CD1c-positive myeloid dendritic cell (primary cell): ENCODE results near the gene UNC80.
"Not testable (repeated sequence)": the region's sequence is repeated elsewhere in the genome, so short reads cannot be mapped to it uniquely, and the experiment has no call there.

Experiments used
- DNase-seq: peaks from one replicate; pipeline ENCODE4 v3.0.0-alpha.2; 2016; ENCODE audit errors: extremely low spot score

Gene UNC80, protein sequence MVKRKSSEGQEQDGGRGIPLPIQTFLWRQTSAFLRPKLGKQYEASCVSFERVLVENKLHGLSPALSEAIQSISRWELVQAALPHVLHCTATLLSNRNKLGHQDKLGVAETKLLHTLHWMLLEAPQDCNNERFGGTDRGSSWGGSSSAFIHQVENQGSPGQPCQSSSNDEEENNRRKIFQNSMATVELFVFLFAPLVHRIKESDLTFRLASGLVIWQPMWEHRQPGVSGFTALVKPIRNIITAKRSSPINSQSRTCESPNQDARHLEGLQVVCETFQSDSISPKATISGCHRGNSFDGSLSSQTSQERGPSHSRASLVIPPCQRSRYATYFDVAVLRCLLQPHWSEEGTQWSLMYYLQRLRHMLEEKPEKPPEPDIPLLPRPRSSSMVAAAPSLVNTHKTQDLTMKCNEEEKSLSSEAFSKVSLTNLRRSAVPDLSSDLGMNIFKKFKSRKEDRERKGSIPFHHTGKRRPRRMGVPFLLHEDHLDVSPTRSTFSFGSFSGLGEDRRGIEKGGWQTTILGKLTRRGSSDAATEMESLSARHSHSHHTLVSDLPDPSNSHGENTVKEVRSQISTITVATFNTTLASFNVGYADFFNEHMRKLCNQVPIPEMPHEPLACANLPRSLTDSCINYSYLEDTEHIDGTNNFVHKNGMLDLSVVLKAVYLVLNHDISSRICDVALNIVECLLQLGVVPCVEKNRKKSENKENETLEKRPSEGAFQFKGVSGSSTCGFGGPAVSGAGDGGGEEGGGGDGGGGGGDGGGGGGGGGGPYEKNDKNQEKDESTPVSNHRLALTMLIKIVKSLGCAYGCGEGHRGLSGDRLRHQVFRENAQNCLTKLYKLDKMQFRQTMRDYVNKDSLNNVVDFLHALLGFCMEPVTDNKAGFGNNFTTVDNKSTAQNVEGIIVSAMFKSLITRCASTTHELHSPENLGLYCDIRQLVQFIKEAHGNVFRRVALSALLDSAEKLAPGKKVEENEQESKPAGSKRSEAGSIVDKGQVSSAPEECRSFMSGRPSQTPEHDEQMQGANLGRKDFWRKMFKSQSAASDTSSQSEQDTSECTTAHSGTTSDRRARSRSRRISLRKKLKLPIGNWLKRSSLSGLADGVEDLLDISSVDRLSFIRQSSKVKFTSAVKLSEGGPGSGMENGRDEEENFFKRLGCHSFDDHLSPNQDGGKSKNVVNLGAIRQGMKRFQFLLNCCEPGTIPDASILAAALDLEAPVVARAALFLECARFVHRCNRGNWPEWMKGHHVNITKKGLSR (N-terminal part only)

DNA sequence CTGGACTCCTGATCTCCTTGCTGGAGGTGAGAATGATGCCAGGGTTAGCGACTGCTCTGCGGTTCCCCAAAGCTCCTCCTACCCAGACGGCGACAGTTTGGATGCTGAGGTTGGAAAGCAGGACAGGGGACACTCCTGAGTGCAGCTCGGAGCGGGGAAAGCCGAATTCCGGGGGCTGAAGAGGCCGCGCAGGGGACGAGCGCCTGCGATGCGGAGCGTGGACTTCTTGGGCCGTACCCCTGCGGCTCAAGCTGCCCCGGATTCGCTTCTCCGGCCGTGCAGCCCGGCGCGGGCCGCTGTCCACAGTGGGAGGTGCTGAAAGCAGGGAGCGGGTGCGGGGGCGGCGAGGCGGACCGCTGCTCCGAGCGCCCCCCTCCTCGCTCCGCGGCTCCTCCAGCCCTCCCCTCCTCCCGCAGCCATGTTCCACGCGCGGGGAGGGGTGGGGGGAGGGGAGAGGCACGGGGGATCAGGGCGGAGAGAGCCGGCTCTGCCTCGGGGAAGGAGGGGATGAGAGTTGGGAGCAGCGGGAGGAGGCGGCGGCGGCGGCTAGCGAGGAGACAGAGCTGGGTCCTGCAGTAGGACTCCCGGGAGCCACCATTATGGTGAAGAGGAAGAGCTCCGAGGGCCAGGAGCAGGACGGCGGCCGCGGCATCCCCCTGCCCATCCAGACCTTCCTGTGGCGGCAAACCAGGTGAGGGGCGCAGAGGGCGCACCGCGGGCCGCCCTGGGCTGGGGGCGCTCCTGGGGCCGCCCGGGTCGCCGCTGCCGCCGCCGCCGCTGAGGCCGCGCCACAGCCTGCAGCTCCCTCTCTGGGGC is at the start of gene UNC80:
Gene UNC80, plus strand, starts transcription at position 359 of the 816 bp plus-strand sequence. Its CDS starts 241 bp downstream, at position 600.
- peak; percentile 29 for DNase-seq

DNA sequence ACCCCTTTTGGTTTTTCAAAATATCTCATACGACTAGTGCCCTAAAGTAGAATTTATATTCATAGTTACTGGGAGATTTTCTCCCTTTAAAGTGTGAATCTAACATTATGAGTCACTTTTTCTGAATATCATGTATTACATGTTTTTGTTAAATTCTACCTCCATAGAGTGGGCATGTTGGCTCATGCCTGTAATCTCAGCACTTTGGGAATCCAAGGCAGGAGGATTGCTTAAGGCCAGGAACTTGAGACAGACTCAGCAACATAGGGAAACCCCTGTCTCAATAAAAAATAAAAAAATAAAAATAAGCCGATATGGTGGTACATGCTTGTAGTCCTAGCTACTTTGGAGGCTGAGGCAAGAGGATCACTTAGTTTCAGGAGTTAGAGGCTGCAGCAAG is 45.3 kb upstream of the UNC80 start:
- no peak for DNase-seq

DNA sequence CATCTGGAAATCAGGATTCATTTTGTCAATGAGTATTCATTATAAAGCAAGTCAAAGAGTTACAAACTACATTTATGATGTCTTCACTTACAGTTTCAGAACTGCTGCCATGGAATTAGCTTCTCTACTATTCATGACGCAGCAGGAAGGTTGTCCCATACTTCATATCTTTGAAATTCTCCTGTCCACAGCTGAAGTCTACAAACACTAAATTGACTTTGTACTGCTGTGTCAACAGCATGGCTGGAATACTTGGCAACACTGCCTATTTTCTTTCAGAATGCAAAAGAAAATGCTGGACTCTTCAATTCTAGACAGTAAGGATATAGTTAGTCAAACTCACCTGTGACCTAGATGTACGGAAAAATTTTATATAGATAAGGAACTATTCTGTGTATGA is 44.6 kb upstream of the UNC80 start:
- DNase-seq: no peak

DNA sequence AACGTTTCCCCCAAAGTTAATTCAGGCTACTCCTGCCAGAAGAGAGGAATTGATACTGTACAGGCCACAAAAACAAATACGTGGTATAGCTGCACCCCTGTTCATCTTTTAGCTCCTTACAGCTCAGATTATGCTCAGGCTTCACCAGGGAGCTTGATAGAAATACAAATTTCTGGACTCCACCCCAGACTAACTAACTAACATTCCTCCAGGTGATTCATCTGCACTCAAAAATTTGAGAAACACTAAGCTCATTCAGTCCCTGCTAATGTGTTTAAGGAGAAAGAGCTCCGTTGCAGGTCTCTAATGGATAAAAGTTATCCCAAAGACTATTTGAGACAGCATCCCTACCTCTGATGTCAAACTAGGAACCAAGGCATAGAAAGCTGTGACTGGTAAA is 36.8 kb upstream of the UNC80 start:
- DNase-seq: no peak

DNA sequence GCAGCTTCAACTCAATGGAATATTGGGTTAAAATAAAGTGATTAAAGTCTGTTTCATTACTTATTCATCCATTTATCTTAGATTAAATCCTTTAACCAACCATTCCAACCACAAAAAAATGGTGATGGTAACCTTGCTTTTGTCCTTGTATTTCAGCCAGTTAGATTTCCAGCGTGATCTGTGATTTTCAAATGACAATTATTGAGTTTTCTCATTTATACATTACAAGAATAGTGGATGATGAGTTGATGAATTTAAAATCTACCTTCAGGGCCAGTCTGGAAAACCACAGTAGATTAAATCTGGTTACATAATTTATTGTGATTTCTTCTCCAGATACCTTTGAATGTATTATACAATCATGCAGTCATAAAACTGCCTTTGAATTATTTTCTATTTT is 29.7 kb upstream of the UNC80 start:
- DNase-seq: no peak

DNA sequence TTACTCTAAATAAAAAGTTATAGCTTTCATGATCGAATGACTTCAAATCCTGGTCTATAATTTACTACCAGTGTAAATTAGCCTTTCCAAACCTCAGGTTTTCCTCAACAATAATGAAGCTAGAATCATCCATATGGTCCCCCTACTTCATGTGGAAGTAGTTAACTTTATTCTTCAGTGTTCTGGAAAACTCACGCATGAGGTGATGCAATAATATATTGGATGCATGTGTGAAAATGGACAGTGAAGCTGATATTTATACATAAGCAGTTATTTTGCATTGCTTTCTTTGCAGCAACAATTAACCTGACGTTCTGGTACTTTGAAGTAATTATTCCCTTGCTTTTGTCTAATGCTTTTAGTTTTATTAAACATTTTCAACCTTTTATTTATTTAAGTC is 18.6 kb upstream of the UNC80 start:
- no peak for DNase-seq

DNA sequence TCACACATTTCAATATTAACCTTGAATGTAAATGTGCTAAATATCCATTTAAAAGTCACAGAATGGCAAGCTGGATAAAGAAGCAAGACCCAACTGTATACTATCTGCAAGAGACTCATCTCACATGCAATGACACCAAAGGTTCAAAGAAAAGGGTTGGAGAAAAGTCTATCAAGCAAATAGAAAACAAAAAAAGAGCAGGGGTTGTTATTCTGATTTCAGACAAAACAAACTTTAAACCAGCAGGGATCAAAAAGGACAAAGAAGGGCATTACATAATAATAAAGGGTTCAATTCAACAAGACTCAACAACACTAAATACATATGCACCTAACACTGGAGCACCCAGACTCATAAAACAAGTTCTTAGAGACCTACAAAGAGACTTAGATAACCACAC is 14.5 kb upstream of the UNC80 start:
- DNase-seq: no peak

DNA sequence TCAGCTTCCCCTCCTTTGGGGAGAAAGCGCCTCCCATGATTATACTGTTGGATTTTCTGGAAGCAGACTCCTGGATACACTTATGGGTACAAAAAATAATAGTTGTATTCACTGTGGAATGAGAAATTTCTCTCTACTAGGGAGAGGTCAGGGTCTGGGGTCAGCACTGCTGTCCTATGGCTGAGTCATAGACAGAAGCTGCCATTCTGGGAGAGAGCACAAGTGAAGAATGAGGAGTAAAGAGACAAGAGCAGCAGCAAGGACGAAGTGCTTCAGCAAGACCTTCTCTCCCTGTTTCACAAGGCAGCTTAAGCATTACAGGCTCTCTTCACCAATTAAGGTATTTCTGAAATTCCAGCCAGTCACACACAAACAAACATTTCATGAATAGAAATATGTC is 10.1 kb upstream of the UNC80 start:
- DNase-seq: no peak

DNA sequence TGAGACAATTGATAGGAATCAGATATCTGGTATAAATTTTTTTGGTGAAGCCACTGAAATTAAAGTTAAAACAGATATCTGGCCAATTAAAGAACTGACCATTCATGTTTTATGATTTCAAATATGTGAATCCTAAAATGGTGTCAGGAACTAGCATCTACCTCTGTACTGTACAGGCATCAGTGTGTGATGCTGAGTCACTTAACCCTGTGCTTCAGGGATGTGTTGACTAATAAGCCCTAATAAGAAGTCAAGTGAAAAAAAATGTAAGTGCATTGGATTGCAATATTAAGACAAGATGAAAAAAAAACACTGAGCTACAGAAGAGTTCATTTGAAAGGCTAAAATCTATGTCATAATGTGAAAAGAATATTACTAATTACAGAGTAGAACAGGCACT is 9.1 kb upstream of the UNC80 start:
- DNase-seq: no peak

DNA sequence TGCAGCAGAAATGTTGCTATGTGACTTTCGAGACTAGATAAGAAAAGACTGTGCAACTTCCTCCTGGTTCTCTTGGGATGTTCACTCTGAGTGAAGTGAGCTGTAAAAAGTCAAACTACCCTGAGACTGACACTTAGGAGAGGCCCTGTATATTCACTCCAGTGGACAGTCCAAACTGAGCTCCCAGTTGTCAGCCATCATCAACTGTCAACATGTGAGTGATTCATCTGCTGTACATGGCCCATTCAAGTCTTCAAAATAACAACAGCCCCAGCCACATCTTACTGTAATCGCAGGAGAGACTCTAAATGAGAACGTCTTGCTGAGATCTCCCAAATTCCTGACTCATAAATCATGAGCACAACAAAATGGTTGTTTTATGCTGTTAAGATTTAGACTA is 8.5 kb upstream of the UNC80 start:
- no peak for DNase-seq

DNA sequence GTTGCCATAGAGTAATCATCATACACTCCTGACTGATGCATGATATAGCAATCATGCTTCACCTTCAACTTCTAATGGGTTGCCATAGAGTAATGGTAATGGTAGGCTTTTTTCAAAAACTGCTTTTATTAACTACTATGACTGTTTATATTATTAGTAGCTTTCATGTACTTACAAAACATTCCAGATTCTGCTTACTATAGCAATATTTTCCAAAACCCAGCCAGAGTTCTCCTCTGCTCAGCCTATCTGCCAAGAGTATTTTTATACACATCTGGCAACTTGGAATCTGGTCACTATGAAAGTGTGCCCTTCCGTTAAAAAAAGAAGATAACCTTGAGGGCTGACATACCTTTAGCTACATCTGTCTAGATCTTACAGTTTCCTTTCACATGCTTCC is 5.0 kb upstream of the UNC80 start:
- DNase-seq: no peak

DNA sequence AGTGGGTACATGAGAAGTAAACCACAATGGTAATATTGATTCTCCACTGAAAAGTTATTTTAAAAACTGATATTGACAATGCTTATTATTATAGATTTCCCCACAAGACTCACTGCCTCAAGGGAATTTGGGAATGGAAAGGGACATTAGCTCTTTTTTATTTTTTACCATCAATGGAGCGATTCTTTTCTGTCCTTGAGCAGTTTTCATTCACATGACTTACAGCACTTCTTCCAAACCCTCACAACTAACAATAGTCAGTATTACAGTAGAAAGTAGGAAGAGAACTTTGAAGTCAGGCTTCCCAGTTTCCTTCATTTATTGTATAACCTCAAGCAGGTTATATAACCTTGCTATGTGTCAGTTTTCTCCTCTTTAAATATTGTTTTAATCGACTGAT is 4.3 kb upstream of the UNC80 start:
- DNase-seq: no peak

DNA sequence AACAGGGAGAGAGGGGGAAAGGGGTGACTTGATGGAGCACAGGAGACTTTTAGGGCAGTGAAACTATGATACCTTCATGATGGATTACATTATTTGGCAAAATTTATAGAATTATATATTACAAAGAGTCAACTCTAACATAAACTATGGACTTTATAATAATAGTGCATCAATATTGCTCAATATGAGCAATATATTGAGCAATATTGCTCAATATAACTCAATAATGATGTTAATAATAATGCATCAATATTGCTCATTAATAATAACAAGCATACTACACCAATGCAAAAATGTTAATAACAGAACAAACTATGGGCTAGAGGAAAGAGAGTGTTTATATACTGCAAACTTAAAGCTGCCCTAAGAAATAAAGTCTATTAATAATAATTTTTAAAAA is 3.1 kb upstream of the UNC80 start:
- DNase-seq: no peak

DNA sequence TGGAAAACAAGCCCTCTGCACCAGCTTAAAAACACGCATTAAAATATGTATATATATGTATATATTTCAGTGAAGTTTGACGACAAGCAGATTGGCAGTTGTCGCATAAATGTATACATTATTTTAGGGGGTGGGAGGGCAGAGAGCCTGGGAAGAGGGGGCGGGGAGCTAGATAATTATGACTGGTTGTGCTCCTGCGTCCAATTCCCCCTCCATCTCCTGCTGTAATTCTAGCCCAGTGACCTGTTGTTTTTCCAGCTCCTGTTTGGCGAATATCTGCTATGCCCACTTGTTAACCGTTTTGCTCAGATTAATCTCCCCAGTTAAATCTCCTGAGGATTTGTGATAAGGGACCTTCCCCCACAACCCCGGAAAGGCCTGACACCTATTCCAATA is 656 bp downstream of the UNC80 start:
- no peak for DNase-seq

DNA sequence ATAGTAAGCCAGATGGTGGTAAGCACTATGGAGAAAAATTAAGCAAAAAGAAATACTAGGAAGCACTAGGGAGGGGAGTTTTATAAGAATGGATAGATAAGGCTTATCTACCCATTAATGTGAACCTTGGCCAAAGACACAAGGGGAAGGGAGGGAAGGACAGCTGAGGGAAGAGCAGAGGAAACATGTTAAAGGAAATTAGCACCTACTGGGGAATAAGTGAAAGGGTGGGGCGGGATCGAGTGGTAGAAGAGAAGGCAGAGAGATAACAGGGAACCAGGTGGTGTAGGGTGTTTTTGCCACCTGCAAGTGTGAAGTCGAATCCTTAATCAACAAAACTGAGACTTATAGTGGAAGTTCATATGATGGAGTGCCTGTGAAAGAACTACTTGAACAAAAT is 1.7 kb downstream of the UNC80 start:
- no peak for DNase-seq

DNA sequence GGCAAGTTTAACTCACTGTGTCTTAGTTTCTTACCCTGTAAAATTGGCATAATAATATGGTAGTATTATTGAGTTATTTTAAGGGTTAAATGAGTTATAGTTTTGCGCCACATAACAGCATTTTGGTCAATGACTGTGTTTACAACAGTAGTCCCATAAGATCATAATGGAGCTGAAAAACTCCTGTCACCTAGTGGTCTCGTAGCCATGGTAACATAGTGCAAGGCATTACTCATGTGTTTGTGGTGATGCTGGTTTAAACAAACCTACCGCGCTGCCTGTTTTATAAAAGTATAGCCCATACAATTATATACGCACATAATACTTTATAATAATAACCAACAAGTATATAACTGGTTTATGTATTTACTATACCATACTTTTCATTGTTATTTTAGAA is 15.8 kb downstream of the UNC80 start:
- no peak for DNase-seq

DNA sequence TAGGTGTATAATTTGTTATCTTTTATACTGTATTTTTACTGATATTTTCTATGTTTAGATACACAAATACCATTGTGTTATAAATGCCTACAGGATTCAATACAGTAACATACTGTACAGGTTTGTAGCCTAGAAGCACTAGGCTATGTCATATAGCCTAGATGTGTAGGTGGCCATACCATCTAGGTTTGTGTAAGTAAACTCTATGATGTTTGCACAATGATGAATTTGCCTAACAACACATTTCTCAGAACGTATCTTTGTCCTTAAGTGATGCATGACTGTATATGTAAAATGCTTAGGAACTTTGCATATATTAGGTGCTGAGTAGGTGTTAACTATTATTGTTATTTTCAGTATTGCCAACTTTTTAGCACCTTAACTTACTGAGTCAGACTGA is 17.3 kb downstream of the UNC80 start:
- no peak for DNase-seq

DNA sequence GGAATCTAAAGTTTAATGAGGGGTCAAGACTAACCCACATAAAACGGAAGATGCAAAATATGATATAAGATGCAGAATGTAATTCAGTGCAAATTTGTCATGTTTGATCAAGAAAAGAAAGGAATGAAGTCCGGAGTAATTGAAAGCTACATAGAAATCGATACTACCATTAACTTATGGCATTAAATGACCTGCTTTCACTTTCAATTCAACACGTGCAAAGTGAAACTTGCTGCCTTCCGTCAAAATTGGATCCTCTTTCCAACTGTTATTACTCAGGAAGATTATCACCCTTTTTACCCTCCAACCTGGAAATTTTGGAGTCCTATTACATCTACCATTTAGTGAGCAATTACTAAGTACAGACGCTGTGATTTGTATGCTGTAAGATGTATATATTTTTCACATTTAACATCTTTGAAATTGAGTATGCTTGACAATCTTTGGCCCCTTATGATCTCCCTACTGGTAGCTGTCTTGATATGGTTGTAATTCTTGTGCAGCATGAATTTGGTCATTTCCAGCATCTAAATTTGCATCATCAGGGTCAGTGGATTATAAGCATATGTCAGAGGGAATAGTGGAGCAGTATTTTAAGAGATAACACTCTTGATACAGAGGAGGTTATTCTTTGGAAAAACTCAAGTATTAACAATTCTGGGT is 18.6 kb downstream of the UNC80 start:
- no peak for DNase-seq

DNA sequence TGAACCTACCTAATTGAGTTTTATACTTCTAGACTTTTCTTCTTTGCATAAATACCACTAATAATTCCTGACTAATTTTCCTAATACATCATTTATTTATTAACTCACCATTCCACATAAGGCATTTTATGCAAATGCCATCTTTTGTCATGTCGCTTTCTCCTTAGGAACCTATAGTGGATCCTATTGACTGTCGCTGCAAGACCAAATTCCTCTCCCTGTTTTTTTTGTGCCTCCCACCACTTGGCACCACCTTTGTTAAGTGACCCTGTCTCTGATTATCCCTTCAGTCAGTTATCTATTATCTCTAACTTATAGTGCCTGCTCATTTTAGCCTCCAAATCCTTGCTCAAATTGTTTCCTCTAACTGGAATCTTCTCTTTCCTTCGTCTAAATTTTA is 19.5 kb downstream of the UNC80 start:
- no peak for DNase-seq

DNA sequence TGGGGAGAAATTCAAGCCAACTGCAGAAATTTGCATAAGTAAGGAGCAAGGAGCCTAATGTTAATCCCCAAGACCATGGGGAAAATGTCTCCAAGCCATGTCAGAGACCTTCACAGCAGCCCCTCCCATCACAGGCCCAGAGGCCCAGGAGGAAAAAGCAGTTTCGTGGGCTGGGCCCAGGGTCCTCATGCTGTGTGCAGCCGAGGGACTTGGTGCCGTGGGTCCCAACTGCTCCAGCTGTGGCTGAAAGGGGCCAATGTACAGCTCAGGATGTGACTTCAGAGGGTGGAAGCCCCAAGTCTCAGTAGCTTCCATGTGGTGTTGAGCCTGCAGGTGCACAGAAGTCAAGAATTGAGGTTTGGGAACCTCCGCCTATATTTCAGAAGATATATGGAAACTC is 23.8 kb downstream of the UNC80 start:
- DNase-seq: not testable (repeated sequence)

DNA sequence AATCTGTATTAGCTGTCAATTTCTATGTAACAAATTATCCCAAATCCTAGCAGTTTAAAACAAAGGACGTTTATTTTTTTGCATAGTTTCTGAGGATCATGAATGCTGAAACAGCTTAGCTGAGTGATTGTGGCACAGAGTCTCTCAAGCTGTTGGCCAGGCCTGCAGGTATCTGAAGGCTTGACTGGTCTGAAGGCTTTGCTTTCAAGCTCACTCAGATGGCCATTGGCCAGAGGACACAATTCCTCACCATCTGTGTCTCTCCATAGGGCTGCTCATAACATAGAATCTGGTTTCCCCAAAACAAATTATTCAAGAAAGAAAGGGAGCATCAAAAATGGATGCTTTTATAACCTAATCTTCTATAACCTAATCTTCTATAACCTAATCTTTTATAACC is 33.7 kb downstream of the UNC80 start:
- no peak for DNase-seq
